ENCODE measurements around the gene ROPN1L. TPM values are rescaled to one million over a fixed set of nuclear protein-coding genes. Genes with fewer than 3 reads are reported as not detected.
"Not testable (repeated sequence)": the region's sequence is repeated elsewhere in the genome, so short reads cannot be mapped to it uniquely, and the experiment has no call there.

Gene ROPN1L
- polyA plus RNA-seq, 3 donors: 1.5 to 2.1 (median 1.9) TPM

GRCh38 chr5:10491673-10492026, 50.0 kb downstream of the ROPN1L start:
- Histone ChIP-seq H3K79me2 (ENCODE audit: insufficient read depth, low read length) (no peaks in the 10 kb centered on the region), H4K20me1 (ENCODE audit: insufficient read depth, low read length) (no peaks in the 10 kb centered on the region), H3K27ac (ENCODE audit: low read depth in 1 of 2, low read length in 2 of 2) (no peak overlapping the region), H3K9me3 (replicated peaks in 1 of 2; ENCODE audit: control insufficient read depth in 1 of 2, insufficient read depth in 1 of 2, low read length in 2 of 2) (peaks cover 15 to 16% of the 10 kb centered on the region in 2 donors), H3K27me3 (ENCODE audit: control insufficient read depth in 2 of 2, insufficient read depth in 2 of 2, low read length in 2 of 2) (no peaks in the 10 kb centered on the region), H3K36me3 (replicated peaks in 1 of 2; ENCODE audit: control insufficient read depth in 1 of 2, insufficient read depth in 2 of 2, low read length in 2 of 2) (no peaks in the 10 kb centered on the region), H2AFZ (ENCODE audit: insufficient read depth, low read depth, low read length, poor library complexity, severe bottlenecking) (no peak overlapping the region), H3K4me1 (ENCODE audit: control insufficient read depth in 1 of 2, insufficient read depth in 2 of 2, low read length in 2 of 2) (peaks cover 16 to 19% of the 10 kb centered on the region in 2 donors), H3K4me2 (replicated peaks; ENCODE audit: extremely low read depth, low read length, poor library complexity, severe bottlenecking) (no peak overlapping the region), H3K9ac (ENCODE audit: insufficient read depth, low read length, poor library complexity, severe bottlenecking) (no peak overlapping the region), H3K4me3 (replicated peaks in 1 of 3; ENCODE audit: low read depth in 2 of 3, low read length in 3 of 3) (no peak overlapping the region)
- Mint-ChIP-seq H3K27me3 (ENCODE audit: low read depth in 3 of 3) (peaks cover 2 to 16% (median 9%) of the 10 kb centered on the region in 3 donors), H3K36me3 (peaks cover 0 to 2% of the 10 kb centered on the region in 2 donors), H3K27ac (no peak overlapping the region), H3K4me3 (no peak overlapping the region), H3K4me1 (peaks cover 30% of the 10 kb centered on the region), H3K9me3 (peaks cover 11 to 26% (median 16%) of the 10 kb centered on the region in 7 donors)
- 97% methylated on average over 5 of the region's 9 CpGs for WGBS (ENCODE audit: insufficient coverage)
- TF ChIP-seq CTCF (IDR thresholded peaks at IDR 0.05): no peak
- intact Hi-C loops (cut with micrococcal nuclease): no loop called here
- no peak for DNase-seq

DNA sequence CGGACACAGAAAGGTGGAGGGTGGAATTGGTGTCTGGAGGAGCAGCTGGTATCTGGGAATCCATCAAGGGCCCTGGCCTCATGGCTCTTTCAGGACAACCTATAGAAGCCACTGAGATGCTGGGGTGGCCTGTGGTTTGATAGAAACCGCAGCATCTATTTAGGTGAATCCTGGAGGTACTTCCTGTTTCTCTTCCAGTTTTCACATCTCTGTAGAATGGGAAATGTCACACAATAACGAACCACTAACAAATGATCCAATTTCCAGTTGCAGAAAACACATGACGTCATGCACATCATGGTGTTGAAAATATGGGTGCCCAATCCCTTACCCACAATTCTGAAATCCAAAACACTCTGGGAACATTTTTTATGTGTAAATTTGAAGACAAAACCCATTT, 52.2 kb downstream of the ROPN1L start:
- H3K27me3 Mint-ChIP-seq (ENCODE audit: low read depth in 3 of 3): peaks cover 1 to 8% (median 7%) of the 10 kb centered on the region in 3 donors
- H3K9ac ChIP-seq (ENCODE audit: insufficient read depth, low read length, poor library complexity, severe bottlenecking): no peak overlapping the region
- WGBS (ENCODE audit: insufficient coverage): no CpG with 5 or more reads among the region's 4 CpGs
- H3K27me3 ChIP-seq (ENCODE audit: control insufficient read depth in 2 of 2, insufficient read depth in 2 of 2, low read length in 2 of 2): no peaks in the 10 kb centered on the region
- peaks cover 15 to 16% of the 10 kb centered on the region in 2 donors for H3K9me3 ChIP-seq (replicated peaks in 1 of 2; ENCODE audit: control insufficient read depth in 1 of 2, insufficient read depth in 1 of 2, low read length in 2 of 2)
- no peak overlapping the region for H3K4me2 ChIP-seq (replicated peaks; ENCODE audit: extremely low read depth, low read length, poor library complexity, severe bottlenecking)
- H3K4me3 Mint-ChIP-seq: no peak overlapping the region
- no peak for TF ChIP-seq CTCF (IDR thresholded peaks at IDR 0.05)
- H3K79me2 ChIP-seq (ENCODE audit: insufficient read depth, low read length): no peaks in the 10 kb centered on the region
- H3K4me1 Mint-ChIP-seq: peaks cover 22% of the 10 kb centered on the region
- H3K36me3 Mint-ChIP-seq: no peaks in the 10 kb centered on the region
- no peak overlapping the region for H3K4me3 ChIP-seq (replicated peaks in 1 of 3; ENCODE audit: low read depth in 2 of 3, low read length in 3 of 3)
- H3K36me3 ChIP-seq (replicated peaks in 1 of 2; ENCODE audit: control insufficient read depth in 1 of 2, insufficient read depth in 2 of 2, low read length in 2 of 2): no peaks in the 10 kb centered on the region
- no peak for DNase-seq
- H3K4me1 ChIP-seq (ENCODE audit: control insufficient read depth in 1 of 2, insufficient read depth in 2 of 2, low read length in 2 of 2): peaks cover 16 to 19% of the 10 kb centered on the region in 2 donors
- H3K9me3 Mint-ChIP-seq: peaks cover 11 to 26% (median 16%) of the 10 kb centered on the region in 7 donors
- no peak overlapping the region for H2AFZ ChIP-seq (ENCODE audit: insufficient read depth, low read depth, low read length, poor library complexity, severe bottlenecking)
- H3K27ac ChIP-seq (ENCODE audit: low read depth in 1 of 2, low read length in 2 of 2): no peak overlapping the region
- intact Hi-C loops (cut with micrococcal nuclease): no loop called here
- no peak overlapping the region for H3K27ac Mint-ChIP-seq
- H4K20me1 ChIP-seq (ENCODE audit: insufficient read depth, low read length): no peaks in the 10 kb centered on the region

DNA sequence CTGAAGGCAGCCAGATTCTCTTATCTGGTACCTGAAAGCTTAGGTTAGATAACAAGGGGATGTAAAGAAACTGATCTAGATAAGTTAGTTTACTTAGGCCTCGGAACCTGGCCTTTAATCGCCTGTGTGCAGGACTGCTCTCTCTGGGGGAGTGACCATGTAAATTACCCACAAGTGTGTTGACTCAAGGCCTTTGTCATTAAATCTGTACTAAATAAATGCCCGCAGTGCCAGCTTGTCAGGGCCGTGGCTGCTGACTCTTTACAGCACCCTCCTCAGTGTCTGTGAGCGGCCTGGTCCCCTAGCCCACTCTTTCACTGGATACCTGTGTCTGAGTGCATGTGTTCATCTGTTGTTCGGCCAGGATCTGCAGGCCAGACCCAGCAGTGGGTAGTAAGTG, 52.8 kb downstream of the ROPN1L start:
- H3K36me3 ChIP-seq (replicated peaks in 1 of 2; ENCODE audit: control insufficient read depth in 1 of 2, insufficient read depth in 2 of 2, low read length in 2 of 2); intact Hi-C loops (cut with micrococcal nuclease); H3K4me3 ChIP-seq (replicated peaks in 1 of 3; ENCODE audit: low read depth in 2 of 3, low read length in 3 of 3); H3K79me2 ChIP-seq (ENCODE audit: insufficient read depth, low read length); H3K27ac ChIP-seq (ENCODE audit: low read depth in 1 of 2, low read length in 2 of 2); H2AFZ ChIP-seq (ENCODE audit: insufficient read depth, low read depth, low read length, poor library complexity, severe bottlenecking); H3K27me3 ChIP-seq (ENCODE audit: control insufficient read depth in 2 of 2, insufficient read depth in 2 of 2, low read length in 2 of 2); H3K36me3 Mint-ChIP-seq; H3K9ac ChIP-seq (ENCODE audit: insufficient read depth, low read length, poor library complexity, severe bottlenecking); H3K4me3 Mint-ChIP-seq; H3K4me2 ChIP-seq (replicated peaks; ENCODE audit: extremely low read depth, low read length, poor library complexity, severe bottlenecking); H3K27me3 Mint-ChIP-seq (ENCODE audit: low read depth in 3 of 3); H4K20me1 ChIP-seq (ENCODE audit: insufficient read depth, low read length); H3K27ac Mint-ChIP-seq; DNase-seq: not testable (repeated sequence)
- WGBS (ENCODE audit: insufficient coverage): 100% methylated on average over 4 of the region's 6 CpGs
- Mint-ChIP-seq H3K9me3 (peaks cover 11 to 26% (median 16%) of the 10 kb centered on the region in 7 donors), H3K4me1 (peaks cover 16% of the 10 kb centered on the region)
- Histone ChIP-seq H3K4me1 (ENCODE audit: control insufficient read depth in 1 of 2, insufficient read depth in 2 of 2, low read length in 2 of 2) (peaks cover 11 to 16% of the 10 kb centered on the region in 2 donors), H3K9me3 (replicated peaks in 1 of 2; ENCODE audit: control insufficient read depth in 1 of 2, insufficient read depth in 1 of 2, low read length in 2 of 2) (peaks cover 15 to 16% of the 10 kb centered on the region in 2 donors)

Measured in CD14-positive monocyte (primary cell).